Lung (tissue), 12 donors: Measurements from ENCODE around the gene ZNRD2. TPM values are rescaled to one million over a fixed set of nuclear protein-coding genes. Genes with fewer than 3 reads are reported as not detected.

Experiments
- ATAC-seq: fragments of 200-7000 bp; cut with Tn5 transposase; one replicate; pipeline ENCODE4 v1.9.1; 2020; ENCODE audit warnings: moderate number of reproducible peaks; ENCODE audit not compliant: insufficient read depth, low FRiP score
- DNase-seq, 3 donors: peaks; one replicate each; pipeline ENCODE4 v3.0.0-alpha.2; 2013 to 2017
- H3K27ac ChIP-seq, 2 donors: one replicate each; pipeline ENCODE4 v1.5.1; 2013; ENCODE audit warnings: mild to moderate bottlenecking in 2 of 2, moderate library complexity in 2 of 2, control low read depth in 1 of 2, inconsistent platforms in 1 of 2, low read depth in 1 of 2, low read length in 1 of 2
- H3K27me3 ChIP-seq, 3 donors: one replicate each; pipeline ENCODE4 v1.5.1; 2013; ENCODE audit warnings: low read length in 2 of 3; ENCODE audit not compliant: control insufficient read depth in 3 of 3, insufficient read depth in 3 of 3
- H3K36me3 ChIP-seq, 4 donors: one replicate each; pipeline ENCODE4 v1.5.1; 2013; ENCODE audit warnings: low read length in 4 of 4, mild to moderate bottlenecking in 1 of 4, moderate library complexity in 1 of 4; ENCODE audit not compliant: control insufficient read depth in 4 of 4, insufficient read depth in 4 of 4
- H3K4me1 ChIP-seq, 5 donors: one replicate each; pipeline ENCODE4 v1.5.1; 2013; ENCODE audit warnings: low read length in 5 of 5, mild to moderate bottlenecking in 2 of 5, moderate library complexity in 1 of 5; ENCODE audit not compliant: control insufficient read depth in 5 of 5, insufficient read depth in 5 of 5
- H3K4me3 ChIP-seq: one replicate; pipeline ENCODE4 v1.5.1; 2013; ENCODE audit warnings: mild to moderate bottlenecking, control low read depth, moderate library complexity
- H3K9ac ChIP-seq, 2 donors: one replicate each; pipeline ENCODE4 v1.5.1; 2013; ENCODE audit warnings: low read length in 2 of 2, control low read depth in 1 of 2; ENCODE audit not compliant: insufficient read depth in 1 of 2
- H3K9me3 ChIP-seq, 4 donors: one replicate each; pipeline ENCODE4 v1.5.1; 2013; ENCODE audit warnings: low read length in 3 of 4, mild to moderate bottlenecking in 1 of 4, moderate library complexity in 1 of 4; ENCODE audit not compliant: control insufficient read depth in 4 of 4, insufficient read depth in 3 of 4
- CTCF ChIP-seq: IDR thresholded peaks from 2 replicates; pipeline ENCODE4 v1.5.1; 2012; ENCODE audit warnings: mild to moderate bottlenecking; ENCODE audit errors: control extremely low read depth, extremely low read depth
- WGBS, 2 donors: extraction: QIAGEN DNeasy Blood & Tissue Kit; methylation state at CpG; one replicate each; pipeline ENCODE4 v1.1.7; 2013; 5-methylcytosine and 5-hydroxymethylcytosine counted together
- polyA plus RNA-seq, 2 donors: library from polyadenylated mRNA; stranded (reverse); fragments of 200-250 nt; gene quantifications; one replicate each; pipeline ENCODE4 v1.2.1, GENCODE V29; 2013
- total RNA-seq, 2 donors: library from RNA; depleted of rRNA in 1 of 2; stranded (reverse); fragments of >200 nt in 1 of 2; gene quantifications; one replicate each; pipeline ENCODE4 v1.2.1, GENCODE V29; 2014 to 2021
- donor health status: control.
- donor health status: control.
- donor health status: Bipolar disorder and iron deficiency.
- donor health status: healthy.
- donor health status: DM: yes; HTN: yes; CAD: no.

ZNRD2 gene
- total and polyA plus RNA-seq, 4 donors = 22.0 to 81.5 (median 50.8) TPM

- Histone ChIP-seq H3K27ac (peak within 1 kb of the TSS; percentile 94 to 97), H3K36me3 (peaks cover 0 to 42% (median 20%) of the 10 kb centered on the region in 4 donors), H3K9me3 (no peaks in the 10 kb centered on the region), H3K27me3 (no peaks in the 10 kb centered on the region), H3K4me1 (peaks cover 0 to 33% (median 11%) of the 10 kb centered on the region in 5 donors), H3K9ac (peak within 1 kb of the TSS; percentile 63 to 90), H3K4me3 (peak within 1 kb of the TSS; percentile 70)
- ATAC-seq (peak; percentile 87), DNase-seq (peak; percentile 100)
- peak; percentile 65 for TF ChIP-seq CTCF
- WGBS, 2 donors = 0% methylated on average over 53 to 55 of the region's 55 CpGs
Observed at GRCh38 chr11:65615229-65615949, 45.1 kb downstream of the ZNRD2 start, which contains the start of gene PCNX3. Gene PCNX3, plus strand, starts transcription at chr11:65615776. Its CDS starts 536 bp downstream, at chr11:65616312.

GRCh38 chr11:65615950-65616574 is 45.8 kb downstream of the ZNRD2 start:
- Histone ChIP-seq H3K36me3 (peaks cover 0 to 44% (median 21%) of the 10 kb centered on the region in 4 donors), H3K9ac (peak overlapping the region; percentile 55 to 74), H3K27me3 (no peaks in the 10 kb centered on the region), H3K4me1 (peaks cover 0 to 27% (median 11%) of the 10 kb centered on the region in 5 donors), H3K27ac (peak overlapping the region; percentile 87 to 89), H3K4me3 (peak overlapping the region; percentile 70), H3K9me3 (no peaks in the 10 kb centered on the region)
- no peak for TF ChIP-seq CTCF
- 2% methylated on average over 27 to 50 of the region's 50 CpGs for WGBS, 2 donors
- ATAC-seq (no peak), DNase-seq (peak in 1 of 3 donors; percentile 44)

GRCh38 chr11:65616575-65617001 is 46.3 kb downstream of the ZNRD2 start:
- H3K36me3 ChIP-seq = peaks cover 0 to 45% (median 22%) of the 10 kb centered on the region in 4 donors
- peaks cover 0 to 27% (median 9%) of the 10 kb centered on the region in 5 donors for H3K4me1 ChIP-seq
- TF ChIP-seq CTCF = no peak
- H3K9ac ChIP-seq = peak overlapping the region; percentile 55 to 74
- WGBS, 2 donors = 66 to 76% methylated on average over 10 of the region's 10 CpGs
- ATAC-seq = no peak
- peak overlapping the region; percentile 14 to 49 for H3K27ac ChIP-seq
- H3K4me3 ChIP-seq = peak overlapping the region; percentile 70
- no peaks in the 10 kb centered on the region for H3K9me3 ChIP-seq
- H3K27me3 ChIP-seq = no peaks in the 10 kb centered on the region
- no peak for DNase-seq
